WTC11 (cell line): Measurements from ENCODE around the gene C5orf58.

Experiments
- ATF1 ChIP-seq: sonication (generic); formaldehyde crosslinking; IDR thresholded peaks from 2 replicates; pipeline ENCODE4 v1.8.1; 2023; ENCODE audit warnings: mild to moderate bottlenecking, moderate library complexity, missing genetic modification reagents
- CBFB ChIP-seq: sonication (generic); formaldehyde crosslinking; IDR thresholded peaks from 2 replicates; pipeline ENCODE4 v1.8.1; 2022; ENCODE audit warnings: mild to moderate bottlenecking, low read depth, missing genetic modification reagents
- TF ChIP-seq, protein P1 (sequence below): sonication (generic); formaldehyde crosslinking; IDR thresholded peaks from 2 replicates; pipeline ENCODE4 v1.8.1; 2022; ENCODE audit warnings: mild to moderate bottlenecking, missing genetic modification reagents, moderate library complexity, borderline replicate concordance
- TF ChIP-seq, protein P2 (sequence below): sonication (generic); formaldehyde crosslinking; IDR thresholded peaks from 2 replicates; pipeline ENCODE4 v1.8.1; 2023; ENCODE audit warnings: mild to moderate bottlenecking, missing genetic modification reagents, moderate library complexity

DNA sequence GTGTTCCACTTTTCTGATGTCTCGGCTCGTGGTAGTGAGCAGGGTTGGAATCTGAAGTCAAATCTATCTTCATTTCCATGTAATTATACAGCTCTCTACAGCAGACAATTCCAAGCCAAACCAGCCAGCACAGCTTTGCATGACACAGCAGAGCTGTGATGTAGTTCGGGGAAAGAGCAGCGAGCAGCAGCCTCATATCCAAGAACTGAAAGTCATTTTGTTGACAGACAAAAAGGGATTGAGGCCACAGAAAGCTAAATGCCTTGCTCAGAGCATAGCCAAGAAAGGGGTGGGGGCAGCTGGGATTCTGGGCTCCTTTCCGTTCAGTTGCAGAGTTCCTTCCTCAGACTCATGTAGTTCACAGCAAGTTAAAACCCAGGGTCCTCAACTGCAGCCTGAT is 32.7 kb downstream of the C5orf58 start:
- TF ChIP-seq, protein P1, sequence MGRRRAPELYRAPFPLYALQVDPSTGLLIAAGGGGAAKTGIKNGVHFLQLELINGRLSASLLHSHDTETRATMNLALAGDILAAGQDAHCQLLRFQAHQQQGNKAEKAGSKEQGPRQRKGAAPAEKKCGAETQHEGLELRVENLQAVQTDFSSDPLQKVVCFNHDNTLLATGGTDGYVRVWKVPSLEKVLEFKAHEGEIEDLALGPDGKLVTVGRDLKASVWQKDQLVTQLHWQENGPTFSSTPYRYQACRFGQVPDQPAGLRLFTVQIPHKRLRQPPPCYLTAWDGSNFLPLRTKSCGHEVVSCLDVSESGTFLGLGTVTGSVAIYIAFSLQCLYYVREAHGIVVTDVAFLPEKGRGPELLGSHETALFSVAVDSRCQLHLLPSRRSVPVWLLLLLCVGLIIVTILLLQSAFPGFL (CRISPR knock-in tag) = no peak
- no peak for TF ChIP-seq CBFB
- TF ChIP-seq, protein P2, sequence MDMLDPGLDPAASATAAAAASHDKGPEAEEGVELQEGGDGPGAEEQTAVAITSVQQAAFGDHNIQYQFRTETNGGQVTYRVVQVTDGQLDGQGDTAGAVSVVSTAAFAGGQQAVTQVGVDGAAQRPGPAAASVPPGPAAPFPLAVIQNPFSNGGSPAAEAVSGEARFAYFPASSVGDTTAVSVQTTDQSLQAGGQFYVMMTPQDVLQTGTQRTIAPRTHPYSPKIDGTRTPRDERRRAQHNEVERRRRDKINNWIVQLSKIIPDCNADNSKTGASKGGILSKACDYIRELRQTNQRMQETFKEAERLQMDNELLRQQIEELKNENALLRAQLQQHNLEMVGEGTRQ (CRISPR knock-in tag) = no peak
- no peak for TF ChIP-seq ATF1
